ENCODE measurements around the gene CLASRP. TPM values are rescaled to one million over a fixed set of nuclear protein-coding genes. Genes with fewer than 3 reads are reported as not detected.

CLASRP gene
- total RNA-seq, 1 experiment from 2014 or later = 88.0 TPM

- Mint-ChIP-seq H3K27me3 (ENCODE audit: low read depth) (no peaks in the 10 kb centered on the region), H3K27ac (peak overlapping the region; percentile 88), H3K9me3 (no peaks in the 10 kb centered on the region), H3K4me1 (no peaks in the 10 kb centered on the region), H3K36me3 (peaks cover 40% of the 10 kb centered on the region), H3K4me3 (no peak overlapping the region)
- ChIA-PET CTCF (interaction anchor here (1.6 to 1.7 kb wide), 2 partner anchors 10 to 60 kb away, joined by 5 to 9 read pairs; no protein-coding TSS in a partner anchor), POLR2A (no interaction called here)
- ATAC-seq (no peak), DNase-seq (ENCODE audit: low spot score) (no peak)
- TF ChIP-seq NFATC4 (CRISPR knock-in tag; IDR thresholded peaks at IDR 0.05) (no peak), IRF1 (CRISPR knock-in tag; IDR thresholded peaks at IDR 0.05) (no peak), AR (CRISPR knock-in tag; IDR thresholded peaks at IDR 0.05) (no peak), JAZF1 (CRISPR knock-in tag; IDR thresholded peaks at IDR 0.05) (no peak), PRRX2 (CRISPR knock-in tag; IDR thresholded peaks at IDR 0.05) (no peak), NR1H2 (CRISPR knock-in tag; IDR thresholded peaks at IDR 0.05) (no peak), ZNF121 (CRISPR knock-in tag; IDR thresholded peaks at IDR 0.05) (no peak), ZNF138 (CRISPR knock-in tag; conservative IDR thresholded peaks at IDR 0.05) (no peak), ESRRA (CRISPR knock-in tag; IDR thresholded peaks at IDR 0.05; ENCODE audit: borderline replicate concordance) (no peak), NFYB (CRISPR knock-in tag; conservative IDR thresholded peaks at IDR 0.05; ENCODE audit: low read depth) (no peak), ZNF396 (CRISPR knock-in tag; IDR thresholded peaks at IDR 0.05; ENCODE audit: borderline replicate concordance) (no peak), RELA (CRISPR knock-in tag; IDR thresholded peaks at IDR 0.05; ENCODE audit: borderline replicate concordance) (no peak), KAT7 (CRISPR knock-in tag; IDR thresholded peaks at IDR 0.05; ENCODE audit: borderline replicate concordance) (no peak), ZNF512 (CRISPR knock-in tag; IDR thresholded peaks at IDR 0.05; ENCODE audit: borderline replicate concordance) (no peak)
These were observed 10.4 kb downstream of the CLASRP start for GRCh38 chr19:45049073-45049736.

- H3K27me3 Mint-ChIP-seq (ENCODE audit: low read depth) = no peaks in the 10 kb centered on the region
- H3K4me3 Mint-ChIP-seq = no peak overlapping the region
- H3K4me1 Mint-ChIP-seq = no peaks in the 10 kb centered on the region
- no peaks in the 10 kb centered on the region for H3K9me3 Mint-ChIP-seq
- no peak for TF ChIP-seq E2F5 (CRISPR knock-in tag; IDR thresholded peaks at IDR 0.05)
- DNase-seq (ENCODE audit: low spot score) = no peak
- ChIA-PET POLR2A (no interaction called here), CTCF (interaction anchor here (1.6 to 1.7 kb wide), 2 partner anchors 9 to 61 kb away, joined by 5 to 9 read pairs; no protein-coding TSS in a partner anchor)
- H3K36me3 Mint-ChIP-seq = peaks cover 43% of the 10 kb centered on the region
- peak overlapping the region; percentile 13; the same call in 1 of the 2 replicates for H3K27ac Mint-ChIP-seq
- ATAC-seq = no peak
These were observed 11.2 kb downstream of the CLASRP start for GRCh38 chr19:45050036-45050435.

- DNase-seq (ENCODE audit: low spot score) (no peak), ATAC-seq (no peak)
- Mint-ChIP-seq H3K36me3 (peaks cover 32% of the 10 kb centered on the region), H3K27ac (peak overlapping the region; percentile 81), H3K4me3 (no peak overlapping the region), H3K9me3 (no peaks in the 10 kb centered on the region), H3K4me1 (no peaks in the 10 kb centered on the region), H3K27me3 (ENCODE audit: low read depth) (no peaks in the 10 kb centered on the region)
- ChIA-PET CTCF (interaction anchor here (1.4 to 1.6 kb wide), 2 partner anchors 7 to 13 kb away, joined by 4 read pairs; partner anchors contain the start of gene CLASRP), POLR2A (no interaction called here)
- no peak for TF ChIP-seq CBFB (CRISPR knock-in tag; IDR thresholded peaks at IDR 0.05; ENCODE audit: low read depth)
- TF ChIP-seq ZNF317 (CRISPR knock-in tag; IDR thresholded peaks at IDR 0.05; ENCODE audit: borderline replicate concordance, low read depth) = no peak
- TF ChIP-seq ZNF396 (CRISPR knock-in tag; IDR thresholded peaks at IDR 0.05; ENCODE audit: borderline replicate concordance) = no peak
- TF ChIP-seq STAT6 (CRISPR knock-in tag; conservative IDR thresholded peaks at IDR 0.05; ENCODE audit: low read depth) = no peak
- TF ChIP-seq ZNF263 (CRISPR knock-in tag; IDR thresholded peaks at IDR 0.05; ENCODE audit: low read depth) = no peak
- TF ChIP-seq FOXP1 (CRISPR knock-in tag; IDR thresholded peaks at IDR 0.05; ENCODE audit: borderline replicate concordance) = no peak
- no peak for TF ChIP-seq E2F5 (CRISPR knock-in tag; IDR thresholded peaks at IDR 0.05)
These were observed 13.2 kb downstream of the CLASRP start for GRCh38 chr19:45051929-45052579.
